Fibroblast of peridontal ligament (primary cell): ENCODE data around the gene CYTH1.

Experiments used
- DNase-seq: peaks from one replicate; pipeline ENCODE4 v3.0.0-alpha.2; 2010; ENCODE audit errors: extremely low read depth

The CYTH1 gene

DNA sequence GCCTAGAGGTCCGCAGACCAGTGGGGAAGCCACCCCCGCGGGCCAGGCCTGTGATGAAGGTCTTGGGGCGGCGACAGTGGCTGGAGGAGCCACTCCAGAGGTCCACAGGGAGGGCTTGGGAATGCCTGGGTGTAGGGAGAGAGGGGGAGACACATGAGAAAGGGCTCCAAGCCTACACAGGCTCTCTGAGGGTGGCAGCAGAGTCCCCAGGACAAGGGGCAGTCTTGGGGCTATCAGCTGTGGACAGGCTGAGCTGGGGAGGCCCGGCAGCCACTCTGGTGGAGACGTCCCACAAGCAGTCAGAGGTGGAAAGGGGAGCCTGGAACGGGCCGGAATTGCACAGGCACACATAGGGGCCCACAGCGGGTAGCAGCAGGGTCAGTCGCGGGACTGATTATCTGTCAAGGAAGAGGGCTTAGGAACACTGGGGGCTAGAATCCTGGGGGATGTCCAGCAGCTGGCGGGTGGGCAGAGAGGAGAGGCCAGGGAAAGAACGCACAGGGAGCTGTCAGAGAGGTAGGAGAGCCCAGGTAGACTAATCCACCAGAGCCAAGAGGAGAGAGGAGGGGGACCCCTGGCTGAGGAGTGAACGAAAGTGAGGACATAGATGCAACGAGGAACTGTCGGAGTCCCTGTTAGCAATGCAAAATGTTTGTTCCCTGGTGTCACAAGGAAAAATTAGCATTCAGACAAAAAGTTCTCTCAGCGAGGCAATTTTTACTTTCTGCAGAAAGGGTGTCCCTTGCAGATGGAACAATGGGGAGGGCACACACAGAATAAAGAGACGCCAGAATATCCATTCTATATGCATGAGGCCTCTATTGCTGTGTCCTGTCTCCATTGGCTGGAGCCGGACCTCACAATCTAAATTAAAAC is 111.0 kb downstream of the CYTH1 start:
- no peak for DNase-seq

DNA sequence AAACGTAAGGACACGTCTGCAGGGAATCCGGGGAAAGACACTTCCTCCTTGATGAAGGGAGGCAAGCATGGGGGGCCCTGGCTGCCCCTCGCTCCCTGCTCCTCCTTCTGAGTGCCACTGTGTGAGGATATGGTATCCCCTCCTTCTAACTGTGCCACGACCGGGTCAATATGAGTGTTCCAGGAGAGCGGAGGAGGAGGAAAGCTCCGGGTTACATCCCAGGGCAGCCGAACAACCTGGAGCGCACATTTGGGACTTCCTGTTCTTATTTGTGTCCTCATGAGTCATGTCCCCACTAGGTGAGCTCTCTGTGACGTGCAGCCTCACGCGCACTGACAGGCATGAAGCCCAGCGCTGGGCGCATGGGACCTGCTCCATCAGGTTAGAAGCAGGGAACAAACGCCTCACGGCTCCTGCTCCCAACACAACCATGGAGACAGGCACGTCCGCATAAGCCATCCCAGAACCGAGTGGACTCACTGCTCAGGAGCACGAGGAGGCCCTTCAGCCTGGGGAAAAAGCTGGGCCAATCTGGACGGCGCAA is 112.0 kb downstream of the CYTH1 start:
- no peak for DNase-seq

DNA sequence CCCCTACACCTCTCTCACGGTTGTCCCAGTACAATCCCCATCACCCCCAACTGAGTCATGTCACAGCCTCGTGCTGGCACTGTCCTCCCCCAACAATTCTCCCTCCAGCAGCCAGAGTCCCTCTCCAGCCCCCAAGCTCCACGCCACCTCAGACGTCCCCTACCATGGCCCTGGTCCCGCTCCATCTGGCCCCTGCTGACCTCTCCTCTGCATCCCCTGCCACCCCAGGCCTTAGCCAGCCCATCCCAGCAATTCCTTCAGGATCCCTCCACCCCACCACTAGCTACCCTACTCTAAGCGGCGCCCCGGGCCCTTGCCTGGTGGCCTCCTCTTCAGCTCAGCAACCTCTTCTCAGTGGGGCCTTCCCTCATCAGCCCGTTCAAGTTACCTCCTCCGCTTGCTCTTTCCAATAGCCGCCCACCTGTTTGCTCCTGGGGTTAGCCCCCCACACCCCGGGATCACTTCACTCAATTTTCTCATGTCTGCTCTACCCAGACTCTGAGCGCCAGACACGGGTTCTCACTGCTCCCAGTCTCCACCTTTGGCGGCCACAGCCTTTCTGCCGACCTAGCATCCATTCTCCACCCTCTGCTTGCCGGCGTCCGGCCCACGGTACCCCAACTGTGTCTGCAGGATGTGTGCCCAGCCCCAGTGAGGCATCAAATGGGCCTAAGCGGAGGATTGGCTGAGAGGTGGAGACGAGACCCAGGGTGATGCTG is 112.7 kb downstream of the CYTH1 start:
- DNase-seq, result no peak

DNA sequence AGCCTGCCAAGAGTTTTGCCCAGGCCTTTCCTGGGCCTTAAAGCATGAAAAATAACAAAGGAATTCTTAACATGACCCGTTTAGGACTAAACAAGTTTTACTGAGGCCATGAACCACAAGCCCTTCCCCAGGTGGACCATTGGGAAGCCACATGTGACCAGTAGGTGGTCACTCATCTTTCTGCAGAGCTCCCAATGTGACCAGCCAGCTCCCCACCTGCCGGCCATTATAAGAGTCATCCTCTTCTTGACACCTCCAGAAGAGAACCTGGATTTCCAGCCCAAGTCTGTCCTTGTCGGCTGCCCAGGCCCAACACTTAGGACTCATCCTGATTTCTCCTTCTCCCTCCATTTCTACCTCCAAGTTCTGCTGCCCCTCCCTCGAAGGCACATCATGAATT is 113.2 kb downstream of the CYTH1 start:
- DNase-seq, result no peak

DNA sequence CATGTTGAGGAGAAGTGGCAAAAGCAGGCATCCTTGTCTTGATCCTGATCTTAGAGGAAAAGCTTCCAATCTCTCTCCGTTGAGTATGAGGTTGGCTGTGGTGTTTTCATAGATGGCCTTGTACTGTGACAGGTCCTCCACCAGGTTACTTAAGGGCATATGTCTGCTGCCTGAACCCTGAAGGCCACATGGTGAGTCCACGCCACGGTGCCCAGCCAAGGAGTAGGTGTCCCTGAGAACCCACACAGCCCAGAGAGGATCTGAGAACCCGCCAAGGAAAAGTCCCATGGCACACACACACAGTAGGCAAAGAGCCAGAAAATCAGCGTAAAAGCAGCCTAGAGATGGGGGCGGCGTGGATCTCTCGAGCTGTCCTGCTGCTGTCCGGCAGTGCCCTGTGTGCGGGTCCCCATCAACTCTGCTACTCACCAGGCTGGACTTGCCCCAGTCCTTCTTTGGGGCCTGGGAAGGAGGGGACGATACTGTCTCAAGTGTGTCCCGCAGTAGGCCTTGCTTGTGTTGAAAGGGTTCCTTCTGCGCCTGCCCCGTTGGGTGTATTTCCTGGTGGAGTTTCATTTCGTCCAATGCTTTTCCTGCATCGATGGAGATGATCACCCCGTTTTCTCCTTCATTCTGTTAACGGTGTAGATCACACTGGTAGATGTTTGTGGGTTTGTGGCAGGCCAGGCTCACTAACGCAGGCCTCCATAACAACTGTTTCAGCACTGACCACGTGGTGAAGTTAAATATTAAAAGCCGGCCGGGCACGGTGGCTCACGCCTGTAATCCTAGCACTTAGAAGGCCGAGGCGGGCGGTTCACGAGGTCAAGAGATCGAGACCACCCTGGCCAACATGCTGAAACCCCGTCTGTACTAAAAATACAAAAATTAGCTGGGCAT is 114.1 kb downstream of the CYTH1 start:
- DNase-seq, result no peak

DNA sequence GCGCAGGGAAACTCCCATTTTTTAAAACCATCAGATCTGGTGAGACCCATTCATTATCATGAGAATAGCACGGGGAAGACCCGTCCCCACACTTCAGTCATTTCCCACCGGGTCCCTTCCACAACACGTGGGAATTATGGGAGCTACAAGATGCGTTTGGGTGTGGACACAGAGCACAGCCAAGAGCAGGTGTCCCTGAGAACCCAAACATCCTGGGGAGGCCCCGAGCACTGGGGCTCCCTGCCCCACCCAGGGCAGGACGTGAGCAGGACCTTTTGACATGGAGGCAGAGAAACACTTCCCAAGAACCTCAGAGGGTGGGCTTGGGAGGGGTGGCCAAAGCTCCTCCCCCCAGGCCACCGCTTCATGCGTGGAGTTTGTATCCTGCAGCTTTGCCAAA is 115.0 kb downstream of the CYTH1 start:
- DNase-seq, result no peak

DNA sequence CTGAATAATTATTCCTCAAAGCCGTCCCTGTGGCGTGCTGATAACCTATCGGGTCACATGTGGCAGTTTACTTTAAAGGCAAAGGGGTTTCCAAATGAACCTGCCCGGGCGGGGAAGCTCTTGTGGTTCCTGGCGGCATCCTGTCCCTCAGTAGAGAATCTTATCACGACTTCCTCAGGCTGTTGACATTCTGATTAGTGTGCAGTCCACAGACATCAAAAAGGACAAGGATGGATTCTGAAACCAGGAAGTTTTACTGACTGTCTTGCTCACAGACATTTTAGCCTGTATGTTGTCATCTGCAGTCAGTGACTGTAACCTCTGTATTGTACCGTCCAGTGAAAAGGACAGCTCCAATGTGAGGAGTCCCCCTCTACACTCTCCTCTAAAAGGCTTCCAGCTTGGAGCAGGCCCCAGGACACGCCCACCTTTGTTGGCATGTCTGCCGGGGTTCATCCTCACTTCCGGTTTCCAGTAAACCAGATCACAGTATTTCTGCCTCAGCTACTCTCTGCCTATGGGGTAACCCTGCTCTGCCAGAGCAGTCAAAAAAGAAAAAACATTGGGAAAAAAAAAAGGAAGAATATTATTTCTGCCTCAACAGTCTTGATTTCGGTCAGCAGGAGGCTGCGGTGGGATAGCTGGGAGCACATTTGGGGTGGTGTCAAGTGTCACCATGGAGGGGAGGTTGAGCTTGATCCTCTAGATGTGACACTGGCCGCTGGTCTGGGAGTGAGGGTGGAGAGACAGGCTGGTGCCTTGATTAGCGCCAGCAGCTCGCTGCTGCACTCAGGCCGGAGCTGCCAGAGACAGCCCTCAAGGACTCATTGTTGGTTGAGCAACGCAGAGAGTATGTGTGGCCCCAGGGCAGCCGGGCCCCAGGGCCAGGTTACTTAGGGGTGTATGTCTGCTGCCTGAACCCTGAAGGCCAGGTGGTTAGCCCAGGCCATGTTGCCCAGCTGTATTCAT is 115.8 kb downstream of the CYTH1 start:
- no peak for DNase-seq

DNA sequence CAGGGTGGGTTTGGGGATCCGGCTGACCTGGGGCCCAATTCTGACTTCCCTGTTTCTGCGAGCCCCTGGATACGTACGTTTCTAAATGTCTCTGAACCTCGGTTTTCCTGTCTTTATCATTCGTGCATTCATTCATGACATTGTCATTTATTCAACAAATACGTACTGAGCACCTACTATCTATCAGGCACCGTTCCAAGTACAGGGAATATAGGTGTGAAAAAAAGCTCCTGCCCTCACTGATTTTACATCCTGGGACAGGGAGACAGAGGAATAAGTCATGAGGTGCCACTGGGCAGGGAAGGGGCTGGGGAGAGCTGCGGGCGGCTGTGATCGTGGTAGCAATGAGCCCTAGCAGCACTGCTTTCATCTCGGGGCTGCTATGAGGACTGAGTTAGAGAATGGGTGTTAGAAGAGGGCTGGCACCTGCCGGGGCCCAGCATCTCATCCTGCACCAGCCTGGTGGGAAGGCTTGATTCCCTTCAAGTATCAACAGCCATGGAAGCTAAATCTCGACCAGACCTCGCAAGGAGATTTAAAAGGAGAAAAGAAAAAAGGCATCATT is 116.6 kb downstream of the CYTH1 start:
- DNase-seq, result no peak

DNA sequence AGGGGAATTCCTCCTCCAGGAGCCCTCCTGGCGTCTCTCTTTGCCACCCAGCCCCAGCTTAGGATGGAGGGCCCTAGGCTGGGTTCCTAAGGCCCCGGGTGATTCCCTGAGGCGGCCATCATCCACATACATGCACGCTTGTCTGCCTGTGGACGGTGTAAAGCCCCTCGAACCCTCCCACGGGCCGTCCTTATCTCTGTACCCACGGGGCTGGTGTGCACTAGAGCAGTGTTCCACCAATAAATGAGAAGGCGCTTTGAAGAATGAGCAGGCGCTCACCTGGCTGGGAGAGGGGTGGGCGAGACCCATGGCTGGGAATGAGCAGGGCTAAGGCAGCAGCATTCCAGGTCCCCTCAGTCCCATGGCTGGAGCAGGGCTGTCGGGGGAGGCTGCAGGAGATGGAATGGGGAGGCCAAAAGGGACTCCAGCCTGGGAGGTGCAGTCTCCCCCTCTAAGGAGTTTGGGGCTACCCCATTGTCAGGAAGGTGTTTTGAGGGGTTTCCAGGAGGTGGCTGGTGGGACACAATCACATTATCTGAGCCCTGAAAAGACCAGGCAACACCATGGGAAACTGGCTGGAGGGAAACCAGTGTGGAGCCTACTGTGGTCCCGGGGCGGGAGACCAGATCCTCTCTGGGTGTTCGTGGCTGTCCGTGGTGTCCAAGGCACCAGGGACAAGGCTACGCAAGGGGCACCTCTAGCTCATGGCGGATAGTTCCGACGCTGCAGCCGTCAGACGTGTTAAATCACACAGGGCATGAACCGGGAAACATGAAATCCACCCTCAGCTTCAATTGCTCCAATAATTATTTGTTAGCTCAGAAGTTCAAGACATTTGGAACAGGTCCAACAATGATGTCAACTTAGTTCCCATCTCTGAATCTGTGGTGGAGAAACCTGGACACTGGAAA is 117.3 kb downstream of the CYTH1 start:
- DNase-seq, result no peak

DNA sequence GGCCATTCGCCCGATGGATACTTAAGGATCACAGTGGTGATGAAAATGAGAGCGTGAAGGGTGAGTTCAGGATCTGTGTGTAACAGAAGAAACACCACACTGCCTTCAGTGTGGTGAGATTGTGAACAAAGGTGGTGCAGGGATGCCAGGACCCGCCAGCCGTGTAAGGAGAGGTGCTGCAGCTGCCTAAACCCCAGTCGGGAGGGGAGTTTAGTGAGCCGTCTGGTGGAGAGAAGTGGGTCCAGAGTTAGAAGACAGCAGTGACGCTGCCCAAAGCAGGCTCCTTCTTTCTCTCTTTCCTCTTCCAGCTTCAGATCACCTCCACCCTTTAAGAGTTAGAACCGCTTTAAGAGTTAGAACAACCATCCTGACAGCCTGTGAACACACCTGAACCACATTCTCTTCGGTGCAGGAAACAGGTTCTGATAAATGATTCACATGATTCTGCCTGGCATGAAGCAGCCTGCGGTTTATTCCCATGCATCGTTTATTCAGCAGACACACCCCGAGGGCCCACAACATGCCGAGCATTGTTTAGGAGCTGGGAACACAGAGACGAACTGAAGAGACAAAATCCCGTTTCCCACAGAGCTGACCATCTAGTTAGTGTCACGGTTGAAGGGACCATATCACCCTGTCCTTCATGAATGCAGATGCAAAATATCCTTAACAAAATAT is 120.8 kb downstream of the CYTH1 start:
- DNase-seq, result peak; percentile 17

DNA sequence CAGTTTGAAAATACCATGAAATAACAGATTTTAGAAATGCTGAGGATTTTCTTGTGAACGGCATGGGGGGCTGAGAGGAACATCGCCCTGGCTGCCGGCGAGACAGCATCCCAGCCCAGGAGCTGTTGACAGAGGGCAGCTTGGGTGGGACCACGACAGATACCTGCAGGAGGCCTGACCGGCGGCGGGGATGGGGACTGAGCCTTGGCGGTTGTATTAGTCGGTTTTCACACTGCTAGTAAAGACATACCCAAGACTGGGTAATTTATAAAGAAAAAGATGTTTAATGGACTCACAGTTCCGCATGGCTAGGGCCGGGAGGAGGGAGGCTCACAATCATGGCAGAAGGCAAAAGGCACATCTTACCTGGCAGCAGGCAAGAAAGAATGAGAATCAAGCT is 122.5 kb downstream of the CYTH1 start:
- DNase-seq, result no peak

DNA sequence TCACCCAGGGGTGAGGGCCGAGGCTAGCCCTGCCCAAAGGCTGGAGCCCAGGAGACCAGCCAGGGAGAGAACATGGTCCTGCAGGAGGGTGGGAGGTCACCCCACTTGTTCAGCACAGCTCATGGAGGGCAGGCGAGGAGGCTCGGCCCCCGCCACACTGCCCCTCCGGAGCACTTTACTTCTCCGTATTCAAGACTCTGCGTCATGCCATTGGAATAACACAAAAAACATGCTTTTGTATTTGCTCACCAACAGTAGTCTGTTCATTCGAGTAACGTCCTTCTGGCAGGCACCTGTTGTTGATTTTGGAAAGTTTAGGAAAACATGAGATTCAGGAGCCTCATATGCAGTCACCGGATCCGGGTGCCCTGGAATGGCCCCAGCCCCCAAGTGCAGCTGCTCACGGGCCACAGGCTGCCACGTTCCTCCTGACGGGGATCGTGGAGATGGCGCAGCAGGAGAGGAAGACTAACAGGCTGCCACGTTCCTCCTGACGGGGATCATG is 123.7 kb downstream of the CYTH1 start:
- DNase-seq, result no peak

DNA sequence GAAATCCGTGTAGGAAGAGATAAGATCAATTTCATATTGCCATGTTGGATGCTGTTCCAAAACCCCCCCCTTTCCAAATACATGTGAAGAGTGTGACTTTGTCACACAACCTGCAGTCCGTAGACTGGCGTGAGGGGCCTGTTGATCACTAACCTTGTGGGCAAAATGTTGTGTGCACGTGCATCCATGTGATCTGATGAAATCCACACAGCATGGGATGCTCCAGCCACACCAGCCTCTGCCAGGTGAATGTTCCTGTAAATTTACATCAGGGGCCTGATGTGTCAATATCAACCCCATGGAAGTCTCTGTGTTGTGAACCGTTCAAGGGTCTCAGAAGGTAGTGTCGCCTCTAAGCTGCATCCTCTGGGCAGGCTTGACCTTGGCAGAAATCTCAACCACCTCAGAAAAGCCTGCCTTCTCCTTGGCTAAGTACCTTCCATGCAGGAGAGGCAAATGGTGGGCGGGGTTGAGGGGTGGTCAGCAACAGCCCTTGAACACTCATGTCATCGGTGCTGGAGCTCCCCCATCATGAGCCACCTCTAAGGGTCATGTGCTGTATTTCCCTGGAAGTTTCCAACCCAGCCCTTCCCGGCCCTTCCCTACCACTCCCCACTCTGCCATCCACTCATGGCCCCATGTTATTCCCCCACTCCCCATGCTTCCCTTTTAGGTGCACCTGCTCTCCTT is 126.7 kb downstream of the CYTH1 start:
- no peak for DNase-seq

DNA sequence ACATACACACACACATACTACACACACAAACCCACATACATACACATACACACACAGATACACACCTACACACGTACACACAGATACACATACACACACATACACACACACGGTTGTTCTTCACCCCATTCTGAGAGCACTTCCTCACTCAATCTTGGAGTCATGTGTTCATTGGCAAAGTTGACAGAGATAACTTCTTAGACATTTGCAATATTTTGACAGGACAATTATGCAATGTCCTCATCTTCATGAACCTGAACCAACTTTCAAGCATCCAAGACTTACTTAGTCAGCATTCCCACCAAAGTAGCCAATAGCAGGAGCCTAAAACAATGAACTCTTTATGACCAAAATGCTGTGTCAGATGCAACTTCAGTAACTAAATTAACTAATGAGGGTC is 127.7 kb downstream of the CYTH1 start:
- no peak for DNase-seq

DNA sequence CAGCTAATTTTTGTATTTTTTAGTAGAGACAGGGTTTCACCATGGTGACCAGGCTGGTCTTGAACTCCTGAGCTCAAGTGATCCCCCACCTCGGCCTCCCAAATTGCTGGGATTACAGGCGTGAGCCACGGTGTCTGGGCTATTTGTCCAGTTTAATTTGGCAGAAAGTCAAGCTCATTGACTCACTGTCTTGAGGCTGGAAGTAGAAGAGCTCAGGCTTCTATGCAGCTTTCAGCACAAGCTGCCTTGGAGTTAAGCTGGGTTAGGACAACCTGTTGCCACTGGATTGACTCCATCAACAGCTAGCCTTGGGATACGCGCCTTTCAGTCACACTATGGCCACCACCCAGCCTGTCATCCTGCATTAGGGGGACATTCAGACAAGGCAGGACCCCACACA is 128.7 kb downstream of the CYTH1 start:
- DNase-seq, result no peak

DNA sequence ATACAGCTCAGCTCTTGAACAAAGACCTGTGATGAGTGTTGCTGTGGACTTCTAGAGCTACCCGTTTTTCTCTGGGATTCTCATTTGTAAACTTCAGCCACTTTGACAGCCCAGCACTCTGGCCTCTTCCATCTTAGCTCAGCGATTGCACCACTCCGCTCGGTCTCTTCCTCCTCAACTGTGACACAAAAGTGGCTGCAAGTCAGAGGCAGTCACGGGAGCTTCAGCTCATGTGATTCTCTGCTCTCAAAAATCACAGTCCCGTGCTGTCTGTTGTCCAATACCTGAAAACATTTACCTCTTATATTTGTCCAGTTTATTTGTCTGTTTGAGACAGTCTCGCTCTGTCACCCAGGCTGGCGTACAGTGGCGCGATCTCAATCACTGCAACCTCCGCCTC is 129.2 kb downstream of the CYTH1 start:
- DNase-seq, result no peak

DNA sequence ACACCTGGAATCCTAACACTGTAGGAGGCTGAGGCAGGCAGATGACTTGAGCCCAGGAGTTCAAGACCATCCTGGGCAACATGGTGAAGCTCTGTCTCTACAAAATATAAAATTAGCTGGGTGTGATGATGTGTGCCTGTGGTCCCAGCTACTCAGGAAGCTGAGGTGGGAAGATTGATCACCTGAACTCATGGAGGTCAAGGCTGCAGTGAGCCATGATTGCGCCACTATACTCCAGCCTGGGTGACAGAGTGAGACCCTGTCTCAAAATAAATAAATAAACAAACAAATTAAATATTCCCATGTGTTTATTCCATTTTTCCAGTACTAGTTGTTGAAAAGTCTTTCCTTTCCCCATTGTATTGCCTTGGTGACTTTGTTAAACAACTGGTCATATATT is 130.0 kb downstream of the CYTH1 start:
- DNase-seq, result no peak

DNA sequence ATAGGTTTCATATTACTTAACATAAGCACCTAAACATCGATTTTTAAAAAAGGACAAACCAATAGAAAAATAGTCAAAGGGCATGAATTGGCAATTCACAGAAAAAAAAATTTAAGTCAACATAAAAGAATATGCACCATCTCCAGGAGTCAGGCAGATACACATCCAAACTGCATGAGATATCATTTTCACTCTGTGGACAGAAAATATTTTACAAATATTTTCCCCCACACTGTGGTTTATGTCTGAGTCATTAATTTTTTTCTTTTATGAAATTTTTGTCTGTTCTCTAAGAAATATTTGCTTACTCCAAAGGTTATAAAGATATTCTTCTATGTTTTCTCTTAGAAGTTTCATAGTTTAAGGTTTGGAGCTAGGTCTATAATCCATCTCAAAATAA is 130.5 kb downstream of the CYTH1 start:
- DNase-seq, result peak; percentile 18
